PFSK-1 (cell line): ENCODE data around the gene PPFIBP2.

Experiments
- POLR2AphosphoS5 ChIP-seq: IDR thresholded peaks from 2 replicates; pipeline ENCODE4 v1.6.1; 2012; ENCODE audit warnings: low read depth, mild to moderate bottlenecking, control low read depth, low read length, moderate library complexity
- REST ChIP-seq, 2 experiments: IDR thresholded peaks; 2 replicates each; pipeline versions ENCODE4 v1.6.1 to v1.8.0; 2011 to 2012; ENCODE audit warnings: low read depth in 2 of 2, low read length in 2 of 2, control low read depth in 1 of 2, inconsistent platforms in 1 of 2, mild to moderate bottlenecking in 1 of 2, moderate library complexity in 1 of 2; ENCODE audit not compliant: insufficient read depth in 1 of 2
- SIN3A ChIP-seq: IDR thresholded peaks from 2 replicates; pipeline ENCODE4 v1.6.1; 2012; ENCODE audit warnings: mild to moderate bottlenecking, low read length, moderate library complexity, borderline replicate concordance; ENCODE audit not compliant: insufficient read depth
- TAF1 ChIP-seq: IDR thresholded peaks from 2 replicates; pipeline ENCODE4 v1.6.1; 2012; ENCODE audit warnings: low read length, control low read depth, borderline replicate concordance; ENCODE audit not compliant: insufficient read depth

GRCh38 chr11:7487360-7487759 is 26.4 kb upstream of the PPFIBP2 start:
- TF ChIP-seq POLR2AphosphoS5 (no peak), REST (IDR thresholded peaks at IDR 0.05; ENCODE audit: insufficient read depth in 1 of 2, low read depth in 2 of 2, low read length in 2 of 2) (no peak), TAF1 (no peak), SIN3A (no peak)
